ENCODE data around the gene PROC. TPM values are rescaled to one million over a fixed set of nuclear protein-coding genes. Genes with fewer than 3 reads are reported as not detected.

PROC gene
- total and polyA plus RNA-seq, 10 donors, result 0.16 to 0.52 (median 0.21) TPM; not detected in 7

DNA sequence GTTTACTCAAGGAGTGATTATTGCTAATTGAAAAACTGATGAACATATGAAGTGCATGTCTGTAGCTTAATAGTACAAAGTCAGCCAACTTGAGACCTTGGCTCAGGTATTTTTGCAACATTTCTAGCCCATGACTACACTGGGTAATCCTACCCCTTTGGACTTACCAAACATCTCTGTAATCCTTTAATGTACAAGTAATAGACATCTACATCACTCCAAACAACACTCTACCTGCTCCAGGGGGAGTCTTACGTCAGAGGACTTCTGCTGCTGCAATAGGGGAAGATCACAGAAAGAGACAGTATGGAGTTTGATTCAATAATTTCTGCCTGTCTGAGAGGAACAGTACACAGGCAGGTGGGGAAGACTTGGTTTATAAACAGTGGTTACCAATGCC is 54.0 kb downstream of the PROC start:
- H3K4me3 ChIP-seq, result no peak overlapping the region
- no peak for DNase-seq
- H3K9me3 ChIP-seq, result peaks cover 0 to 9% (median 4%) of the 10 kb centered on the region in 8 donors
- H3K27me3 ChIP-seq (replicated peaks in 1 of 7), result no peaks in the 10 kb centered on the region
- intact Hi-C loops (cut with DNase I; ENCODE audit: low total_unique reads), result loop anchor here (10.0 kb wide), 1 partner anchor 147 kb away; no protein-coding TSS in a partner anchor
- 69 to 100% (median 87%) methylated on average over 1 of the region's 1 CpG for WGBS, 5 donors
- no peak for TF ChIP-seq POLR2A (IDR thresholded peaks at IDR 0.05)
- no peak for TF ChIP-seq POLR2AphosphoS5 (IDR thresholded peaks at IDR 0.05)
- TF ChIP-seq, protein P1, sequence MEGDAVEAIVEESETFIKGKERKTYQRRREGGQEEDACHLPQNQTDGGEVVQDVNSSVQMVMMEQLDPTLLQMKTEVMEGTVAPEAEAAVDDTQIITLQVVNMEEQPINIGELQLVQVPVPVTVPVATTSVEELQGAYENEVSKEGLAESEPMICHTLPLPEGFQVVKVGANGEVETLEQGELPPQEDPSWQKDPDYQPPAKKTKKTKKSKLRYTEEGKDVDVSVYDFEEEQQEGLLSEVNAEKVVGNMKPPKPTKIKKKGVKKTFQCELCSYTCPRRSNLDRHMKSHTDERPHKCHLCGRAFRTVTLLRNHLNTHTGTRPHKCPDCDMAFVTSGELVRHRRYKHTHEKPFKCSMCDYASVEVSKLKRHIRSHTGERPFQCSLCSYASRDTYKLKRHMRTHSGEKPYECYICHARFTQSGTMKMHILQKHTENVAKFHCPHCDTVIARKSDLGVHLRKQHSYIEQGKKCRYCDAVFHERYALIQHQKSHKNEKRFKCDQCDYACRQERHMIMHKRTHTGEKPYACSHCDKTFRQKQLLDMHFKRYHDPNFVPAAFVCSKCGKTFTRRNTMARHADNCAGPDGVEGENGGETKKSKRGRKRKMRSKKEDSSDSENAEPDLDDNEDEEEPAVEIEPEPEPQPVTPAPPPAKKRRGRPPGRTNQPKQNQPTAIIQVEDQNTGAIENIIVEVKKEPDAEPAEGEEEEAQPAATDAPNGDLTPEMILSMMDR (IDR thresholded peaks at IDR 0.05 in 8 of 11, conservative IDR thresholded peaks at IDR 0.05 in 3 of 11), result no peak
- H3K36me3 ChIP-seq, result peaks cover 0 to 30% (median 13%) of the 10 kb centered on the region in 6 donors
- no peak overlapping the region for H3K27ac ChIP-seq
- H3K4me1 ChIP-seq, result no peaks in the 10 kb centered on the region

DNA sequence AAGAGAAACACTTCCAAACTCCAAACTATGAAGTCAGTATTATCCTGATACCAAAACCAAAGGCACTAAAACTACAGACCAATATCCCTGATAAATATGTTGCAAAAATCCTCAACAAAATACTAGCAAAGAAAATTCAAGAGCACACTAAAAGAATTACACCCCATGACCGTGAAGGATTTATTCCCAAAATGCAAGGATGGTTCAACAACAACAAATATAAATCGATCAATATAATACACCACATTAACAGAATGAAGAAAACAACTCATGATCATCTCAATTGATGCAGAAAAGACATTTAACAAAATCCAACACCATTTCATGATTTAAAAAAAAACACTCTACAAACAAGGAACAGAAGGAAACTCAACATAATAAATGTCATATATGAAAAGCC is 57.6 kb downstream of the PROC start:
- H3K4me1 ChIP-seq, result no peaks in the 10 kb centered on the region
- H3K4me3 ChIP-seq, result no peak overlapping the region
- TF ChIP-seq, protein P1 (IDR thresholded peaks at IDR 0.05 in 8 of 11, conservative IDR thresholded peaks at IDR 0.05 in 3 of 11), result no peak
- TF ChIP-seq POLR2A (IDR thresholded peaks at IDR 0.05) (no peak), POLR2AphosphoS5 (IDR thresholded peaks at IDR 0.05) (no peak)
- no peaks in the 10 kb centered on the region for H3K27me3 ChIP-seq (replicated peaks in 1 of 7)
- WGBS, 5 donors, result 91 to 99% (median 98%) methylated on average over 2 of the region's 2 CpGs
- intact Hi-C loops (cut with DNase I; ENCODE audit: low total_unique reads), result loop anchor here (5.0 to 10.0 kb wide), 2 partner anchors 151 to 278 kb away; no protein-coding TSS in a partner anchor
- peaks cover 0 to 9% (median 4%) of the 10 kb centered on the region in 8 donors for H3K9me3 ChIP-seq
- peaks cover 0 to 13% (median 10%) of the 10 kb centered on the region in 6 donors for H3K36me3 ChIP-seq
- H3K27ac ChIP-seq, result no peak overlapping the region
- DNase-seq, result no peak

Small RNA genes lying within 50 kb of the gene (microRNA-seq; reads per million reads assigned to microRNA genes)
- 0 reads per million in 3 donors for gene MIR4783

Small RNA genes lying within 50 kb of the gene (small RNA-seq; reads per million reads assigned to genes)
- gene MIR4783 (0 reads per million in 4 donors), gene RNU4-48P (0 reads per million in 4 donors)

Other genes starting within 250 kb of the PROC start
- gene CYP27C1, start 198.1 kb upstream of the PROC start, total RNA-seq, result under 1 TPM in 5 of 7 donors, not detected in 2; 0.07 to 0.36 (median 0.19) TPM
- gene CYP27C1, start 198.1 kb upstream of the PROC start, polyA plus RNA-seq, result under 1 TPM; 0.10 to 0.33 (median 0.23) TPM
- gene ERCC3, start 124.3 kb upstream of the PROC start, total RNA-seq, result 10 to 100 TPM; 46.4 to 65.1 (median 56.3) TPM
- gene ERCC3, start 124.3 kb upstream of the PROC start, polyA plus RNA-seq, result 10 to 100 TPM; 23.5 to 31.7 (median 28.6) TPM
- gene MAP3K2, start 30.5 kb upstream of the PROC start, total RNA-seq, result 10 to 100 TPM; 60.3 to 83.9 (median 68.6) TPM
- gene MAP3K2, start 30.5 kb upstream of the PROC start, polyA plus RNA-seq, result 1 to 10 TPM; 6.5 to 8.6 (median 7.8) TPM
- gene IWS1, start 108.1 kb downstream of the PROC start, total RNA-seq, result 10 to 100 TPM; 40.5 to 59.7 (median 44.3) TPM
- 10 to 100 TPM; 18.8 to 28.1 (median 22.0) TPM for gene IWS1, start 108.1 kb downstream of the PROC start, polyA plus RNA-seq
- 10 to 100 TPM; 32.3 to 55.7 (median 50.1) TPM for gene MYO7B, start 117.3 kb downstream of the PROC start, total RNA-seq
- gene MYO7B, start 117.3 kb downstream of the PROC start, polyA plus RNA-seq, result 100 to 1,000 TPM in 2 of 3 donors, 10 to 100 TPM in 1; 76.9 to 165 (median 103) TPM
- under 1 TPM in 3 of 7 donors, not detected in 4; 0.22 to 0.79 (median 0.23) TPM for gene GPR17, start 227.7 kb downstream of the PROC start, total RNA-seq
- gene GPR17, start 227.7 kb downstream of the PROC start, polyA plus RNA-seq, result 1 to 10 TPM in 1 of 3 donors, under 1 TPM in 2; 0.09 to 1.9 (median 0.26) TPM

Measured in spleen (tissue), 11 donors.